Astrocyte (in vitro differentiated cells and primary cell): Measurements from ENCODE around the gene WDR13.

Experiments
- EZH2 ChIP-seq: IDR thresholded peaks from 2 replicates; pipeline ENCODE4 v1.6.1; 2012; ENCODE audit warnings: mild to moderate bottlenecking, low read length, inconsistent platforms; ENCODE audit not compliant: insufficient read depth
- TF ChIP-seq, protein P1 (sequence below): IDR thresholded peaks from 2 replicates; pipeline ENCODE4 v1.5.1; 2011; ENCODE audit warnings: low read depth, mild to moderate bottlenecking, inconsistent platforms, low read length, moderate library complexity; ENCODE audit not compliant: insufficient read depth

DNA sequence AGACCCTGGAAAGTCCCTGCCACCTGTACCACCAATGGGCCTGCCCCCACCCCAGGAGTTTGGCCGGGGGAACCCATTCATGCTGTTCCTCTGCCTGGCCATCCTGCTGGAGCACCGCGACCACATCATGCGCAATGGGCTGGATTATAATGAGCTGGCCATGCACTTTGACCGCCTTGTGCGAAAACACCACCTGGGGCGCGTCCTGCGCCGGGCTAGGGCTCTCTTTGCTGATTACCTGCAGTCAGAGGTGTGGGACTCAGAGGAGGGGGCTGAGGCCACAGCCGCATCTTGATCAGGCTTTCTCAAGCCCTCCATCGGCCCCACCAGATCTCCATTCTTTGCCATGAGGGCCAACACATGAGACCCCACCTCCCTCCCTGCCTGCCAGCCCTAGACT lies 36.6 kb upstream of the WDR13 start:
- TF ChIP-seq, protein P1, sequence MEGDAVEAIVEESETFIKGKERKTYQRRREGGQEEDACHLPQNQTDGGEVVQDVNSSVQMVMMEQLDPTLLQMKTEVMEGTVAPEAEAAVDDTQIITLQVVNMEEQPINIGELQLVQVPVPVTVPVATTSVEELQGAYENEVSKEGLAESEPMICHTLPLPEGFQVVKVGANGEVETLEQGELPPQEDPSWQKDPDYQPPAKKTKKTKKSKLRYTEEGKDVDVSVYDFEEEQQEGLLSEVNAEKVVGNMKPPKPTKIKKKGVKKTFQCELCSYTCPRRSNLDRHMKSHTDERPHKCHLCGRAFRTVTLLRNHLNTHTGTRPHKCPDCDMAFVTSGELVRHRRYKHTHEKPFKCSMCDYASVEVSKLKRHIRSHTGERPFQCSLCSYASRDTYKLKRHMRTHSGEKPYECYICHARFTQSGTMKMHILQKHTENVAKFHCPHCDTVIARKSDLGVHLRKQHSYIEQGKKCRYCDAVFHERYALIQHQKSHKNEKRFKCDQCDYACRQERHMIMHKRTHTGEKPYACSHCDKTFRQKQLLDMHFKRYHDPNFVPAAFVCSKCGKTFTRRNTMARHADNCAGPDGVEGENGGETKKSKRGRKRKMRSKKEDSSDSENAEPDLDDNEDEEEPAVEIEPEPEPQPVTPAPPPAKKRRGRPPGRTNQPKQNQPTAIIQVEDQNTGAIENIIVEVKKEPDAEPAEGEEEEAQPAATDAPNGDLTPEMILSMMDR: no peak
- TF ChIP-seq EZH2: no peak
